Measurements from ENCODE around the gene MAPK11. TPM values are rescaled to one million over a fixed set of nuclear protein-coding genes. Genes with fewer than 3 reads are reported as not detected.

MAPK11 gene
- total RNA-seq, 2 donors from 2014 or later = 0.33 to 0.40 TPM

DNA sequence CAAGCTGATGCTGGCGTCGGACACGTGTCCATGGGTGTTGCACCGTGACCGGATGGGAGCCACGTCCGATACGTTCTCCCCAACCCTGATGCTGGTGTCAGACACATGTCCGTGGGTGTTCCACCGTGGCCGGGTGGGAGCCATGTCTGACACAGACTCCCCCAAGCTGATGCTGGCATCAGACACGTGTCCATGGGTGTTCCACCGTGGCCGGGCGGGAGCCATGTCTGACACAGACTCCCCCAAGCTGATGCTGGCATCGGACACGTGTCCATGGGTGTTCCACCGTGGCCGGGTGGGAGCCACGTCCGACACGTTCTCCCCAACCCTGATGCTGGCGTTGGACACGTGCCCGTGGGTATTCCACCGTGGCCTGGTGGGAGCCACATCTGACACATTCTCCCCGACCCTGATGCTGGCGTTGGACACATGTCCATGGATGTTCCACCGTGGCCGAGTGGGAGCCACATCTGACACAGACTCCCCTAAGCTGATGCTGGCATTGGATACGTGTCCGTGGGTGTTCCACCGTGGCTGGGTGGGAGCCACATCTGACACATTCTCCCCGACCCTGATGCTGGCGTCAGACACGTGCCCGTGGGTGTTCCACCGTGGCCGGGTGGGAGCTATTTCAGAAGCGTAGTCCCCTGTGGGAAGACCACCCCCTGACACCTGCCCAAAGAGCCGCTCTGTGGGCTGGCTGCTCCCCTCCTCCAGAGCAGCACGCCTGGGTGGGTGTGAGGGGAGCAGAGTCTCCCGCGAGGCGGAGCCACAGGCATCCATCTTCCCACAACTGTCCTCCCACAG, 49.4 kb downstream of the MAPK11 start:
- Histone ChIP-seq H3K4me1 (ENCODE audit: control insufficient read depth, insufficient read depth, low read length) (no peaks in the 10 kb centered on the region), H3K36me3 (ENCODE audit: control insufficient read depth, insufficient read depth, low read length) (peaks cover 43% of the 10 kb centered on the region), H3K4me3 (ENCODE audit: low read length) (no peak overlapping the region), H3K9ac (ENCODE audit: extremely low read depth, low read length, poor library complexity, severe bottlenecking) (no peak overlapping the region), H3K27ac (ENCODE audit: low read depth, low read length) (no peak overlapping the region), H3K9me3 (ENCODE audit: control insufficient read depth, low read length) (no peaks in the 10 kb centered on the region), H3K27me3 (ENCODE audit: control insufficient read depth, insufficient read depth, low read length, poor library complexity, severe bottlenecking) (no peaks in the 10 kb centered on the region)
- WGBS, 2 experiments (ENCODE audit: insufficient coverage in 1 of 2, insufficient read length in 1 of 2) = 95 to 96% methylated on average over 38 to 45 of the region's 45 CpGs
- no peaks in the 10 kb centered on the region for H3K9me3 Mint-ChIP-seq
- H3K36me3 Mint-ChIP-seq (ENCODE audit: low read depth) = peaks cover 66% of the 10 kb centered on the region
- peak; percentile 35 for DNase-seq
- H3K27ac Mint-ChIP-seq = no peak overlapping the region
- no peak overlapping the region for H3K4me3 Mint-ChIP-seq
- H3K27me3 Mint-ChIP-seq (ENCODE audit: insufficient read depth) = no peaks in the 10 kb centered on the region
- H3K4me1 Mint-ChIP-seq = no peaks in the 10 kb centered on the region
- TF ChIP-seq, protein P1, sequence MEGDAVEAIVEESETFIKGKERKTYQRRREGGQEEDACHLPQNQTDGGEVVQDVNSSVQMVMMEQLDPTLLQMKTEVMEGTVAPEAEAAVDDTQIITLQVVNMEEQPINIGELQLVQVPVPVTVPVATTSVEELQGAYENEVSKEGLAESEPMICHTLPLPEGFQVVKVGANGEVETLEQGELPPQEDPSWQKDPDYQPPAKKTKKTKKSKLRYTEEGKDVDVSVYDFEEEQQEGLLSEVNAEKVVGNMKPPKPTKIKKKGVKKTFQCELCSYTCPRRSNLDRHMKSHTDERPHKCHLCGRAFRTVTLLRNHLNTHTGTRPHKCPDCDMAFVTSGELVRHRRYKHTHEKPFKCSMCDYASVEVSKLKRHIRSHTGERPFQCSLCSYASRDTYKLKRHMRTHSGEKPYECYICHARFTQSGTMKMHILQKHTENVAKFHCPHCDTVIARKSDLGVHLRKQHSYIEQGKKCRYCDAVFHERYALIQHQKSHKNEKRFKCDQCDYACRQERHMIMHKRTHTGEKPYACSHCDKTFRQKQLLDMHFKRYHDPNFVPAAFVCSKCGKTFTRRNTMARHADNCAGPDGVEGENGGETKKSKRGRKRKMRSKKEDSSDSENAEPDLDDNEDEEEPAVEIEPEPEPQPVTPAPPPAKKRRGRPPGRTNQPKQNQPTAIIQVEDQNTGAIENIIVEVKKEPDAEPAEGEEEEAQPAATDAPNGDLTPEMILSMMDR (conservative IDR thresholded peaks at IDR 0.05) = no peak

DNA sequence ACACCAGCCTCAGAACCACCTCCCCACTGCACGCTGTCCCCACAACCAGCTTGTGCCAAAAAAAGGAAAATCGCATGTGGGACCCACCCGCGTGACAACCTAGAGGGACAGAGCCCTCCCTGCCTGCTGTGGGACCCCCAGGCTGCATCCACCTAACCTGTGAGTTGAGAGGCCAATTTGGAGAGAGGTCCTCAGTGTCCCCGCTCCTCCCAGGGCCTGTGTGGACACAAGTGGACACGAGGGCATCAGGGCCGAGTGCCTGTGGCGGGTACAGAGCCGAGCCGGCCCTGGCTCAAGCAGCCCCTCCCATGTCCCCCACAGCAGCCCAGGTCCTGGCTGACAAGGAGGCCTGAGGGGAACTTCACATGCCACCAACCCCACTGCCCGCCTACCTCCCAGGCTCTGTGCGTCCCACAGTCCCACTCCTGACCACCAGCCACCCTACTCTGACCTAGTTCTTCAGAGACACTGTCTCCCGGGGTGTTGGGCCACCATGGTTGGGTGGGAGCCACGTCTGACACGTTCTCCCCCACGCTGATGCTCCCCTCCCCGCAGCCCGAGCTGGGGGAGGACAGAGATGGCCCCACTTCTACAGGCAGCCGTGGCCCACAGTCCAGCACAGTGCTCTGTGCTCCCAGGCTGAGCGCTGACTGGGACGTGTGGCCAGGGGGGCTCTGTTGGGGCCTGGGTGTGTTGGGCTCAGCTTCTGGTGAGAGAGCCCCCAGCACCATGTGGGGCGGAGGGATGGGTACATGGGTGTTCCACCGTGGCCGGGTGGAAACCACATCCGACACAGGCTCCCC, 50.2 kb downstream of the MAPK11 start:
- no peaks in the 10 kb centered on the region for H3K4me1 ChIP-seq (ENCODE audit: control insufficient read depth, insufficient read depth, low read length)
- H3K27me3 Mint-ChIP-seq (ENCODE audit: insufficient read depth) = no peaks in the 10 kb centered on the region
- H3K27ac Mint-ChIP-seq = no peak overlapping the region
- H3K9ac ChIP-seq (ENCODE audit: extremely low read depth, low read length, poor library complexity, severe bottlenecking) = no peak overlapping the region
- H3K9me3 ChIP-seq (ENCODE audit: control insufficient read depth, low read length) = no peaks in the 10 kb centered on the region
- 93 to 97% methylated on average over 15 to 25 of the region's 25 CpGs for WGBS, 2 experiments (ENCODE audit: insufficient coverage in 1 of 2, insufficient read length in 1 of 2)
- TF ChIP-seq, protein P1 (conservative IDR thresholded peaks at IDR 0.05) = no peak
- peaks cover 49% of the 10 kb centered on the region for H3K36me3 ChIP-seq (ENCODE audit: control insufficient read depth, insufficient read depth, low read length)
- H3K36me3 Mint-ChIP-seq (ENCODE audit: low read depth) = peaks cover 67% of the 10 kb centered on the region
- H3K27ac ChIP-seq (ENCODE audit: low read depth, low read length) = no peak overlapping the region
- no peaks in the 10 kb centered on the region for H3K4me1 Mint-ChIP-seq
- DNase-seq = peak; percentile 27
- no peak overlapping the region for H3K4me3 ChIP-seq (ENCODE audit: low read length)
- H3K9me3 Mint-ChIP-seq = no peaks in the 10 kb centered on the region
- no peak overlapping the region for H3K4me3 Mint-ChIP-seq
- H3K27me3 ChIP-seq (ENCODE audit: control insufficient read depth, insufficient read depth, low read length, poor library complexity, severe bottlenecking) = no peaks in the 10 kb centered on the region

DNA sequence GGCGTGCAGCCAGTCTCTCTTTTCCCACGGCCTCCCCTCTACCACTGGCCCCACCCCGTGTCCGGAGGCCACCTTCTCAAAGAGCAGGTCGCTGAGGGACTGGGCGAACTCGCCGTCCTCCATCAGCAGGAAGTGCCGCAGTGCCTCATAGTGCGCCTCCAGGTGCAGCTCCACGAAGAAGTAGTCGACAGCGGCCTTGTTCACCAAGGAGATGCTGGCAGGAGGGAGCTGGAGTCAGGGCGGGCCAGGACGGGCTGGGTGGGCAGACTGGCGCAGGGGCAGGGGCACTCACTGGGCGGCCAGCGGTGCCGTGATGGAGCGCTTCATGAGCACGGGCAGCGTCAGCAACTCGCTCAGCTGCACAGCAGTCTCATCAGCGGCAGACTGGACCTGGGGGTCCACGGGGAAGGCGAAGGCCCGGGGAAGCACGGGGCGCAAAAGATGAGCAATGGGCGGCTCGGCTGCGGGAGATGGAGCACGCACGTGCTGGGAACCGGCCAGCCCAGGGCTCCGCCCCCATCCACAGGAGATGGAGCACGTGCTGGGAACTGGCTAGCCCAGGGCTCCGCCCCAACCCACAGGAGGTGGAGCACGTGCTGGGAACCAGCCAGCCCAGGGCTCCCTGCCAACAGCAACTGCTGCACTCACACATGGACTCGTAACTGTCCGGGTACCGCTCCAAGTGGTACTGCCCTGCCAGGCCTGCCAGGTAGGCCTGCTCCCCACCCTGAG, 51.0 kb downstream of the MAPK11 start:
- no peaks in the 10 kb centered on the region for H3K4me1 Mint-ChIP-seq
- no peaks in the 10 kb centered on the region for H3K4me1 ChIP-seq (ENCODE audit: control insufficient read depth, insufficient read depth, low read length)
- 90 to 91% methylated on average over 30 to 42 of the region's 42 CpGs for WGBS, 2 experiments (ENCODE audit: insufficient coverage in 1 of 2, insufficient read length in 1 of 2)
- no peak overlapping the region for H3K4me3 ChIP-seq (ENCODE audit: low read length)
- DNase-seq = peak; percentile 86
- H3K27me3 ChIP-seq (ENCODE audit: control insufficient read depth, insufficient read depth, low read length, poor library complexity, severe bottlenecking) = no peaks in the 10 kb centered on the region
- no peaks in the 10 kb centered on the region for H3K27me3 Mint-ChIP-seq (ENCODE audit: insufficient read depth)
- TF ChIP-seq, protein P1 (conservative IDR thresholded peaks at IDR 0.05) = no peak
- peaks cover 67% of the 10 kb centered on the region for H3K36me3 Mint-ChIP-seq (ENCODE audit: low read depth)
- no peak overlapping the region for H3K27ac ChIP-seq (ENCODE audit: low read depth, low read length)
- no peaks in the 10 kb centered on the region for H3K9me3 Mint-ChIP-seq
- H3K4me3 Mint-ChIP-seq = no peak overlapping the region
- H3K36me3 ChIP-seq (ENCODE audit: control insufficient read depth, insufficient read depth, low read length) = peaks cover 55% of the 10 kb centered on the region
- no peak overlapping the region for H3K27ac Mint-ChIP-seq
- H3K9ac ChIP-seq (ENCODE audit: extremely low read depth, low read length, poor library complexity, severe bottlenecking) = no peak overlapping the region
- no peaks in the 10 kb centered on the region for H3K9me3 ChIP-seq (ENCODE audit: control insufficient read depth, low read length)
